CD14-positive monocyte (primary cell): ENCODE results near the gene ANO4. TPM values are rescaled to one million over a fixed set of nuclear protein-coding genes. Genes with fewer than 3 reads are reported as not detected.

Experiments used
- DNase-seq, 3 donors: peaks; one replicate each; pipeline ENCODE4 v3.0.0-alpha.2; 2011 to 2022
- H2AFZ ChIP-seq: 2 replicates; pipeline ENCODE4 v1.6.0; 2012; ENCODE audit warnings: mild to moderate bottlenecking, low read depth, low read length, inconsistent platforms; ENCODE audit not compliant: insufficient read depth, poor library complexity, severe bottlenecking
- H3K27ac ChIP-seq, 2 donors: 1 replicate in 1 of 2; 2 replicates in 1 of 2; pipeline ENCODE4 v1.5.1; 2012 to 2013; ENCODE audit warnings: low read length in 2 of 2, control low read depth in 1 of 2, inconsistent platforms in 1 of 2, low read depth in 1 of 2, mild to moderate bottlenecking in 1 of 2
- H3K27me3 ChIP-seq, 2 donors: one replicate each; pipeline versions ENCODE4 v1.6.0 to v1.6.1; 2011 to 2013; ENCODE audit warnings: low read length in 2 of 2; ENCODE audit not compliant: control insufficient read depth in 2 of 2, insufficient read depth in 2 of 2
- H3K36me3 ChIP-seq, 2 donors: replicated peaks in 1 of 2; 1 replicate in 1 of 2; 2 replicates in 1 of 2; pipeline versions ENCODE4 v1.5.1 to v1.6.1; 2012 to 2013; ENCODE audit warnings: low read length in 2 of 2, control low read depth in 1 of 2, inconsistent platforms in 1 of 2, mild to moderate bottlenecking in 1 of 2; ENCODE audit not compliant: insufficient read depth in 2 of 2, control insufficient read depth in 1 of 2
- H3K4me1 ChIP-seq, 2 donors: 1 replicate in 1 of 2; 2 replicates in 1 of 2; pipeline versions ENCODE4 v1.5.1 to v1.6.1; 2012 to 2013; ENCODE audit warnings: low read length in 2 of 2, control low read depth in 1 of 2, inconsistent platforms in 1 of 2, mild to moderate bottlenecking in 1 of 2, moderate library complexity in 1 of 2; ENCODE audit not compliant: insufficient read depth in 2 of 2, control insufficient read depth in 1 of 2
- H3K4me2 ChIP-seq: replicated peaks from 2 replicates; pipeline ENCODE3; 2012; ENCODE audit warnings: low read length, moderate library complexity, mild to moderate bottlenecking; ENCODE audit not compliant: poor library complexity, severe bottlenecking; ENCODE audit errors: extremely low read depth
- H3K4me3 ChIP-seq, 3 experiments: fragments of 200-600 bp in 1 of 3; sonication (generic) in 1 of 3; replicated peaks in 1 of 3; 1 replicate in 2 of 3; 2 replicates in 1 of 3; pipeline ENCODE4 v1.5.1; 2011 to 2013; ENCODE audit warnings: low read length in 3 of 3, mild to moderate bottlenecking in 3 of 3, control low read depth in 2 of 3, low read depth in 2 of 3, inconsistent platforms in 1 of 3, moderate library complexity in 1 of 3
- H3K79me2 ChIP-seq: 2 replicates; pipeline ENCODE4 v1.6.0; 2012; ENCODE audit warnings: mild to moderate bottlenecking, control low read depth, inconsistent platforms, low read length, moderate library complexity; ENCODE audit not compliant: insufficient read depth
- H3K9ac ChIP-seq: 2 replicates; pipeline ENCODE4 v1.6.0; 2017; ENCODE audit warnings: low read length, mild to moderate bottlenecking; ENCODE audit not compliant: insufficient read depth, poor library complexity, severe bottlenecking
- H3K9me3 ChIP-seq, 2 donors: replicated peaks in 1 of 2; 1 replicate in 1 of 2; 2 replicates in 1 of 2; pipeline versions ENCODE4 v1.5.1 to v1.6.1; 2012 to 2013; ENCODE audit warnings: low read length in 2 of 2, control low read depth in 1 of 2; ENCODE audit not compliant: control insufficient read depth in 1 of 2, insufficient read depth in 1 of 2
- H4K20me1 ChIP-seq: 2 replicates; pipeline ENCODE4 v1.6.0; 2012; ENCODE audit warnings: mild to moderate bottlenecking, low read length, control low read depth, moderate library complexity; ENCODE audit not compliant: insufficient read depth
- H3K27ac Mint-ChIP-seq, 7 donors: one replicate each; pipeline ENCODE4 v1.8.0; 2020; ENCODE audit warnings: mild to moderate bottlenecking in 7 of 7, mixed read lengths in 7 of 7, moderate library complexity in 6 of 7, inconsistent platforms in 2 of 7
- H3K27me3 Mint-ChIP-seq, 3 donors: one replicate each; pipeline ENCODE4 v1.8.0; 2021 to 2022; ENCODE audit warnings: low read depth in 3 of 3, mild to moderate bottlenecking in 3 of 3, mixed read lengths in 3 of 3, moderate library complexity in 3 of 3, inconsistent platforms in 1 of 3
- H3K36me3 Mint-ChIP-seq, 2 donors: one replicate each; pipeline ENCODE4 v1.8.0; 2020; ENCODE audit warnings: mixed read lengths in 2 of 2, inconsistent platforms in 1 of 2, mild to moderate bottlenecking in 1 of 2
- H3K4me1 Mint-ChIP-seq: one replicate; pipeline ENCODE4 v1.8.0; 2020; ENCODE audit warnings: mild to moderate bottlenecking, mixed read lengths
- H3K4me3 Mint-ChIP-seq, 2 donors: one replicate each; pipeline ENCODE4 v1.8.0; 2020; ENCODE audit warnings: mild to moderate bottlenecking in 2 of 2, mixed read lengths in 2 of 2, moderate library complexity in 1 of 2
- H3K9me3 Mint-ChIP-seq, 7 donors: one replicate each; pipeline ENCODE4 v1.8.0; 2020 to 2022; ENCODE audit warnings: mixed read lengths in 7 of 7, mild to moderate bottlenecking in 6 of 7, moderate library complexity in 6 of 7, inconsistent platforms in 2 of 7
- CTCF ChIP-seq: fragments of 200-600 bp; IDR thresholded peaks from one replicate; pipeline ENCODE4 v1.8.0; 2022; ENCODE audit warnings: antibody characterized with exemption, mild to moderate bottlenecking
- WGBS: methylation state at CpG from one replicate; pipeline ENCODE4 v1.1.5; 2013; ENCODE audit warnings: missing lambda C conversion rate; ENCODE audit not compliant: insufficient coverage; 5-methylcytosine and 5-hydroxymethylcytosine counted together
- intact Hi-C, 2 donors: fragments of 100-400 bp; cut with micrococcal nuclease; formaldehyde crosslinking; loops; one replicate each; pipeline versions ENCODE4 v1.15.0 to v1.15.1; 2023
- polyA plus RNA-seq, 3 donors: library from polyadenylated mRNA; depleted of rRNA in 1 of 3; unstranded in 2 of 3; stranded (reverse) in 1 of 3; fragments of 300-500 nt in 2 of 3; fragments of >200 nt in 1 of 3; fragmentation: Illumina TruSeq in 2 of 3; gene quantifications; 1 replicate in 2 of 3; 2 replicates in 1 of 3; pipeline ENCODE4 v1.2.3, GENCODE V29; 2012 to 2021

The ANO4 gene
- polyA plus RNA-seq, 3 donors: not detected

DNA sequence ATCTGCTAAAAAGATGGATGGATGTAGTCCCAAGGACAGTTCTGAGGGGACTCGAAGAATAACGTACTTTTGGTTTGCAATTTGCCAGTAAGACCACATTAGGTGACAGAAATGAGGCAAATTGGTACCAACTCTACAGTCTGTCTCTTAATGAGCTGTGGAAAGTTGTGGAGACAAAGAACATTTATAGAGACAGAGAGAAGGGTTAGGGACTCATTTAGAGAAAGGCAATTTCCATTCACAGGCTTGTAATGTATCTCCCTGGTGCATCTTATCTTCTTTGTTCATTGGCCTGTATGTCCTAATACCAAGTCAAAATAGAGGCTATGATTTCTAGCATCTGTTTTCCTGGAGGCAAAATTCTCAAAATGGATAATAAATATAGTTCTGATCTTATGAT, 177.5 kb downstream of the ANO4 start:
- H3K27ac Mint-ChIP-seq: no peak overlapping the region
- WGBS: 100% methylated on average over 1 of the region's 2 CpGs
- H3K27ac ChIP-seq: no peak overlapping the region

GRCh38 chr12:100974341-100974740, 179.8 kb downstream of the ANO4 start:
- H4K20me1 ChIP-seq: no peaks in the 10 kb centered on the region
- H3K9me3 ChIP-seq: no peaks in the 10 kb centered on the region
- Mint-ChIP-seq H3K9me3 (peaks cover 0 to 4% (median 2%) of the 10 kb centered on the region in 7 donors), H3K36me3 (no peaks in the 10 kb centered on the region), H3K27ac (no peak overlapping the region), H3K4me3 (no peak overlapping the region), H3K4me1 (no peaks in the 10 kb centered on the region), H3K27me3 (peaks cover 0 to 3% (median 0%) of the 10 kb centered on the region in 3 donors)
- no peak for DNase-seq
- H3K79me2 ChIP-seq: no peaks in the 10 kb centered on the region
- no peaks in the 10 kb centered on the region for H3K27me3 ChIP-seq
- no peak overlapping the region for H3K27ac ChIP-seq
- no peak for TF ChIP-seq CTCF
- H3K4me1 ChIP-seq: no peaks in the 10 kb centered on the region
- no peak overlapping the region for H2AFZ ChIP-seq
- H3K9ac ChIP-seq: no peak overlapping the region
- intact Hi-C loops: no loop called here
- H3K4me2 ChIP-seq: no peak overlapping the region
- H3K36me3 ChIP-seq: no peaks in the 10 kb centered on the region
- H3K4me3 ChIP-seq: no peak overlapping the region
- WGBS: no CpG with 5 or more reads among the region's 3 CpGs

More for the DNA sequence above, 177.5 kb downstream of the ANO4 start:
- Histone ChIP-seq H3K4me1 (no peaks in the 10 kb centered on the region), H3K79me2 (no peaks in the 10 kb centered on the region), H4K20me1 (no peaks in the 10 kb centered on the region), H3K27me3 (no peaks in the 10 kb centered on the region), H2AFZ (no peak overlapping the region), H3K4me2 (no peak overlapping the region), H3K9ac (no peak overlapping the region), H3K36me3 (no peaks in the 10 kb centered on the region), H3K9me3 (no peaks in the 10 kb centered on the region), H3K4me3 (no peak overlapping the region)
- H3K4me3 Mint-ChIP-seq: no peak overlapping the region
- no peaks in the 10 kb centered on the region for H3K4me1 Mint-ChIP-seq
- no peak for TF ChIP-seq CTCF
- H3K36me3 Mint-ChIP-seq: no peaks in the 10 kb centered on the region
- peaks cover 0 to 3% (median 0%) of the 10 kb centered on the region in 3 donors for H3K27me3 Mint-ChIP-seq
- peaks cover 0 to 4% (median 0%) of the 10 kb centered on the region in 7 donors for H3K9me3 Mint-ChIP-seq
- DNase-seq: no peak
- intact Hi-C loops: no loop called here
